Stomach (tissue), 9 donors: ENCODE data around the gene TPBGL. TPM values are rescaled to one million over a fixed set of nuclear protein-coding genes. Genes with fewer than 3 reads are reported as not detected.

Experiments
- DNase-seq, 2 donors: peaks; one replicate each; pipeline versions ENCODE4 v3.0.0 to v3.0.0-alpha.2; 2013 to 2019
- H3K27ac ChIP-seq, 5 donors: fragments of 200-600 bp in 4 of 5; sonication (generic) in 4 of 5; one replicate each; pipeline ENCODE4 v1.5.1; 2013 to 2019; ENCODE audit warnings: mild to moderate bottlenecking in 1 of 5, moderate library complexity in 1 of 5
- H3K27me3 ChIP-seq, 3 donors: fragments of 200-600 bp; sonication (generic); one replicate each; pipeline ENCODE4 v1.5.1; 2017 to 2019; ENCODE audit warnings: mixed run types in 1 of 3
- H3K36me3 ChIP-seq, 4 donors: fragments of 200-600 bp; sonication (generic); 1 replicate in 3 of 4; 2 replicates in 1 of 4; pipeline ENCODE4 v1.5.1; 2016 to 2019
- H3K4me1 ChIP-seq, 4 donors: fragments of 200-600 bp; sonication (generic); one replicate each; pipeline ENCODE4 v1.5.1; 2016 to 2019
- H3K4me3 ChIP-seq, 4 donors: fragments of 200-600 bp; sonication (generic) in 3 of 4; one replicate each; pipeline ENCODE4 v1.5.1; 2016 to 2019; ENCODE audit warnings: mild to moderate bottlenecking in 1 of 4
- H3K9me3 ChIP-seq, 4 donors: fragments of 200-600 bp; sonication (generic); one replicate each; pipeline ENCODE4 v1.5.1; 2016 to 2019
- CTCF ChIP-seq, 7 experiments: fragments of 450-650 bp in 4 of 7; fragments of 200-600 bp in 3 of 7; sonication (generic) in 3 of 7; IDR thresholded peaks; one replicate each; pipeline ENCODE4 v1.5.1; 2016 to 2019; ENCODE audit warnings: antibody characterized with exemption in 7 of 7, control low read depth in 2 of 7, mild to moderate bottlenecking in 1 of 7
- EP300 ChIP-seq: sonication (generic); formaldehyde crosslinking; IDR thresholded peaks from one replicate; pipeline ENCODE4 v1.6.1; 2017; ENCODE audit warnings: antibody characterized with exemption
- POLR2A ChIP-seq, 4 donors: fragments of 450-650 bp; IDR thresholded peaks; one replicate each; pipeline ENCODE4 v1.6.1; 2016; ENCODE audit warnings: antibody characterized with exemption in 4 of 4, control low read depth in 2 of 4, mild to moderate bottlenecking in 1 of 4, moderate library complexity in 1 of 4
- POLR2AphosphoS5 ChIP-seq, 3 donors: sonication (generic); formaldehyde crosslinking; IDR thresholded peaks; one replicate each; pipeline ENCODE4 v1.6.1; 2016; ENCODE audit warnings: antibody characterized with exemption in 3 of 3
- whole genome bisulfite sequencing, 5 donors: extraction: QIAGEN DNeasy Blood & Tissue Kit in 3 of 5; methylation state at CpG; one replicate each; pipeline versions ENCODE4 v1.1.5 to v1.1.7; 2013 to 2018; 5-methylcytosine and 5-hydroxymethylcytosine counted together
- intact Hi-C: fragments of 100-400 bp; cut with DNase I; formaldehyde crosslinking; loops from one replicate; pipeline ENCODE4 v1.15.1; 2023; ENCODE audit warnings: low total_unique reads
- polyA plus RNA-seq, 3 donors: library from polyadenylated mRNA; stranded (reverse); fragments of 200-250 nt; gene quantifications; one replicate each; pipeline ENCODE4 v1.2.3, GENCODE V29; 2013
- total RNA-seq, 5 donors: library from RNA; depleted of rRNA; stranded (reverse); fragments of >200 nt; gene quantifications; one replicate each; pipeline versions ENCODE4 v1.1.0 to v1.2.3, GENCODE V29; 2014 to 2016
- donor health status: healthy with polysubstance abuse.
- donor health status: Bipolar disorder and iron deficiency.
- donor health status: healthy.

Gene TPBGL
- total and polyA plus RNA-seq, 8 donors = 0.13 to 1.2 TPM; not detected in 6

GRCh38 chr11:75248924-75249256 is 8.3 kb downstream of the TPBGL start:
- H3K9me3 ChIP-seq = peaks cover 0 to 10% (median 3%) of the 10 kb centered on the region in 4 donors
- 32 to 43% (median 40%) methylated on average over 11 of the region's 11 CpGs for WGBS, 5 donors
- intact Hi-C loops = loop anchor here (5.0 kb wide), 2 partner anchors 107 to 227 kb away; no protein-coding TSS in a partner anchor

GRCh38 chr11:75249704-75250103 is 9.1 kb downstream of the TPBGL start:
- Histone ChIP-seq H3K4me3 (no peak overlapping the region), H3K27ac (no peak overlapping the region), H3K27me3 (peaks cover 0 to 14% (median 0%) of the 10 kb centered on the region in 3 donors), H3K9me3 (peaks cover 0 to 10% (median 3%) of the 10 kb centered on the region in 4 donors), H3K36me3 (no peaks in the 10 kb centered on the region), H3K4me1 (peaks cover 0 to 9% (median 4%) of the 10 kb centered on the region in 4 donors)
- 42 to 54% (median 45%) methylated on average over 3 of the region's 3 CpGs for WGBS, 5 donors
- no peak for DNase-seq
- TF ChIP-seq CTCF (IDR thresholded peaks at IDR 0.05) (no peak), POLR2AphosphoS5 (IDR thresholded peaks at IDR 0.05) (no peak), POLR2A (IDR thresholded peaks at IDR 0.05) (no peak), EP300 (no peak)
- intact Hi-C loops = loop anchor here (5.0 kb wide), 2 partner anchors 107 to 227 kb away; no protein-coding TSS in a partner anchor

More at GRCh38 chr11:75248924-75249256, 8.3 kb downstream of the TPBGL start:
- TF ChIP-seq POLR2A (IDR thresholded peaks at IDR 0.05) (no peak), POLR2AphosphoS5 (IDR thresholded peaks at IDR 0.05) (no peak), EP300 (no peak), CTCF (IDR thresholded peaks at IDR 0.05) (peak in 2 of 7 experiments; percentile 3 to 23)
- no peak for DNase-seq
- Histone ChIP-seq H3K4me3 (no peak overlapping the region), H3K36me3 (no peaks in the 10 kb centered on the region), H3K27me3 (peaks cover 0 to 21% (median 0%) of the 10 kb centered on the region in 3 donors), H3K4me1 (peaks cover 0 to 9% (median 4%) of the 10 kb centered on the region in 4 donors), H3K27ac (no peak overlapping the region)

GRCh38 chr11:75254326-75254725 is 13.8 kb downstream of the TPBGL start:
- intact Hi-C loops = no loop called here

GRCh38 chr11:75260396-75261170 is 20.0 kb downstream of the TPBGL start:
- TF ChIP-seq POLR2AphosphoS5 (IDR thresholded peaks at IDR 0.05) = no peak
- TF ChIP-seq CTCF (IDR thresholded peaks at IDR 0.05) = no peak
- no peak for TF ChIP-seq POLR2A (IDR thresholded peaks at IDR 0.05)
- TF ChIP-seq EP300 = no peak
- Histone ChIP-seq H3K36me3 (peaks cover 2 to 11% (median 7%) of the 10 kb centered on the region in 4 donors), H3K4me3 (no peak overlapping the region), H3K4me1 (peaks cover 0 to 44% (median 23%) of the 10 kb centered on the region in 4 donors), H3K9me3 (no peaks in the 10 kb centered on the region), H3K27me3 (no peaks in the 10 kb centered on the region), H3K27ac (no peak overlapping the region)
- intact Hi-C loops = no loop called here
- 47 to 58% (median 53%) methylated on average over 10 of the region's 10 CpGs for WGBS, 5 donors
- DNase-seq = peak in 1 of 2 donors; percentile 22

More at GRCh38 chr11:75254326-75254725, 13.8 kb downstream of the TPBGL start:
- Histone ChIP-seq H3K4me3 (no peak overlapping the region), H3K4me1 (no peaks in the 10 kb centered on the region), H3K36me3 (no peaks in the 10 kb centered on the region), H3K27me3 (peaks cover 0 to 16% (median 0%) of the 10 kb centered on the region in 3 donors), H3K9me3 (peaks cover 0 to 10% (median 3%) of the 10 kb centered on the region in 4 donors), H3K27ac (no peak overlapping the region)
- TF ChIP-seq CTCF (IDR thresholded peaks at IDR 0.05) (no peak), POLR2A (IDR thresholded peaks at IDR 0.05) (no peak), EP300 (no peak), POLR2AphosphoS5 (IDR thresholded peaks at IDR 0.05) (no peak)
- DNase-seq = no peak
